Measurements from ENCODE around the gene SLC22A17. TPM values are rescaled to one million over a fixed set of nuclear protein-coding genes. Genes with fewer than 3 reads are reported as not detected.

The SLC22A17 gene
- total RNA-seq, 1 donor from 2014 or later = 49.0 TPM

DNA sequence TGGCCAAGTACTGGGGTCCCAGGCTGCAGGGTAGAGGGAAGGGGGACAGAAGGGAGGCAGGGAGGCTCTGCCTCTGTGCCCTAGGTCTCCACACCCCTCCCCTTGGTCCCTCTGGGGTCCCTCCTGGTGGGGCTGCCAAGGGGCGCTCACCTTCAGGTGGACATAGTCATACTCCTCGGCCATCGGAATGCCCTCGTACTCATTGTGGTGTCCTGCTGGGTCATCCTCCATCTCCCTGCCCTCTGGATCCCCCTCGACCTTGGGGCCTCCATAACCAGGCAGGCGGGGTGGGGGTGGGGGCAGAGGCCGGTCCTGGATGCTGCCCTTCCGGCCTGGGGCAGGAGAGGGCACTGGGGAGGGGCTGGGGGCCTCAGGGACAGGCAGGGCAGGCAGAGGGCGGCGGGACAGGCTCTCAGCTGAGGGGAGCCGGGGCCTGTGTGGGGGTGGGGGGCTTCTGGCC lies 6.5 kb upstream of the SLC22A17 start:
- Mint-ChIP-seq H3K36me3 (peaks cover 8% of the 10 kb centered on the region), H3K4me1 (peaks cover 21% of the 10 kb centered on the region), H3K27me3 (ENCODE audit: low read depth) (no peaks in the 10 kb centered on the region), H3K27ac (no peak overlapping the region), H3K9me3 (no peaks in the 10 kb centered on the region), H3K4me3 (no peak overlapping the region)
- DNase-seq (ENCODE audit: low spot score in 2 of 2, unreplicated experiment in 2 of 2) = no peak
- TF ChIP-seq, protein P1, sequence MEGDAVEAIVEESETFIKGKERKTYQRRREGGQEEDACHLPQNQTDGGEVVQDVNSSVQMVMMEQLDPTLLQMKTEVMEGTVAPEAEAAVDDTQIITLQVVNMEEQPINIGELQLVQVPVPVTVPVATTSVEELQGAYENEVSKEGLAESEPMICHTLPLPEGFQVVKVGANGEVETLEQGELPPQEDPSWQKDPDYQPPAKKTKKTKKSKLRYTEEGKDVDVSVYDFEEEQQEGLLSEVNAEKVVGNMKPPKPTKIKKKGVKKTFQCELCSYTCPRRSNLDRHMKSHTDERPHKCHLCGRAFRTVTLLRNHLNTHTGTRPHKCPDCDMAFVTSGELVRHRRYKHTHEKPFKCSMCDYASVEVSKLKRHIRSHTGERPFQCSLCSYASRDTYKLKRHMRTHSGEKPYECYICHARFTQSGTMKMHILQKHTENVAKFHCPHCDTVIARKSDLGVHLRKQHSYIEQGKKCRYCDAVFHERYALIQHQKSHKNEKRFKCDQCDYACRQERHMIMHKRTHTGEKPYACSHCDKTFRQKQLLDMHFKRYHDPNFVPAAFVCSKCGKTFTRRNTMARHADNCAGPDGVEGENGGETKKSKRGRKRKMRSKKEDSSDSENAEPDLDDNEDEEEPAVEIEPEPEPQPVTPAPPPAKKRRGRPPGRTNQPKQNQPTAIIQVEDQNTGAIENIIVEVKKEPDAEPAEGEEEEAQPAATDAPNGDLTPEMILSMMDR (IDR thresholded peaks at IDR 0.05; ENCODE audit: unreplicated experiment) = no peak

DNA sequence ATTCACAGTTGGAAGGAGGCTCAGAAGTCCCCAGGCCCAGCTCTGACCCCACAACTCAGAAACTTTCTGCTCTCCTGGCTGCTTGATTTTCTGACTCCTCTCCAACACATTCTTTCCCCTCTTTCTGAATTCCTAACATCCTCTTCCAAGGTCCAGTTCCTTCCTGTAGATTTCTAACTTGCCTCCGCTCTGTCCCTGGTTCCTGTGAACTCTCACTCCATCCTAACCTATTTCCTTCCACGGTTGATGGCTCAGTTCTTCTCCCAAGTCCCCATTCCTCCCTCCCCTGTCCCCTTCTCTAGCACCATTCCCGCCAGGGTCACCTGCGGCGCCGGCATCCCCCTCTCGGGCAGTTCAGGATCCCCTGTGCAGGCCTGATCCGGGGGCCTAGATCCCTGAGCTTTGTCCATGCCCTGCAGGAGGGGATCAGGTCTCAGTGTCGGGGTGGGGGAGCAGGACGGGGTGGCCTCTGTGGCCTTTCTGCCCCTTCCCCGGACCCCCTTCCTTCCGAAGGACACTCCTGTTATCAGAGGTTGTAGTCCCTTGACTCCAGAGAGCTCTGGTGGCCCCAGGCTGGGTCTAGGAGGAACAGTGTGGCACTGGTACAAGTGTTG lies 6.0 kb upstream of the SLC22A17 start:
- DNase-seq (ENCODE audit: low spot score in 2 of 2, unreplicated experiment in 2 of 2) = peak in 1 of 2 experiments; percentile 13

DNA sequence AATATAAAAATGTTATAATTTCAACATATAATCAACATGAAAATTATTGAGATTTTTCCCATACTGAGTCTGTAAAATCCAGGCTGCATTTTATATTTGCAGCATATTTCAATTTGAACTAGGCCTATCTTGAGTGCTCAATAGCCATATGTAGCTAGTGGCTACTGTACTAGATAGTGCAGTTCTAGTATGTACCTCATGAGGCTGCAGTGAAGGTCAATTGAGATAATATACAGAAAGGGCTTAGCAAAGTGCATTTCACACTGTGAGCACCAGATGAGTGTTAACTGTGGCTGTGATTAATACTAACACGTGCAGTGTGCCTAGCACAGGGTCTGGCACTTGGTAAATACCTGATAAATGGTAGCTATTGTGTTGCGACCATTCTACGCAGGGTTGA lies 5.4 kb upstream of the SLC22A17 start:
- Mint-ChIP-seq H3K36me3 (peaks cover 8% of the 10 kb centered on the region), H3K27ac (peak overlapping the region; percentile 74)
- TF ChIP-seq, protein P1 (IDR thresholded peaks at IDR 0.05; ENCODE audit: unreplicated experiment) = no peak

More for the DNA sequence above, 6.0 kb upstream of the SLC22A17 start:
- TF ChIP-seq, protein P1 (IDR thresholded peaks at IDR 0.05; ENCODE audit: unreplicated experiment) = no peak
- Mint-ChIP-seq H3K36me3 (peaks cover 8% of the 10 kb centered on the region), H3K27me3 (ENCODE audit: low read depth) (no peaks in the 10 kb centered on the region), H3K9me3 (no peaks in the 10 kb centered on the region), H3K27ac (peak overlapping the region; percentile 74), H3K4me1 (peaks cover 17% of the 10 kb centered on the region), H3K4me3 (no peak overlapping the region)

DNA sequence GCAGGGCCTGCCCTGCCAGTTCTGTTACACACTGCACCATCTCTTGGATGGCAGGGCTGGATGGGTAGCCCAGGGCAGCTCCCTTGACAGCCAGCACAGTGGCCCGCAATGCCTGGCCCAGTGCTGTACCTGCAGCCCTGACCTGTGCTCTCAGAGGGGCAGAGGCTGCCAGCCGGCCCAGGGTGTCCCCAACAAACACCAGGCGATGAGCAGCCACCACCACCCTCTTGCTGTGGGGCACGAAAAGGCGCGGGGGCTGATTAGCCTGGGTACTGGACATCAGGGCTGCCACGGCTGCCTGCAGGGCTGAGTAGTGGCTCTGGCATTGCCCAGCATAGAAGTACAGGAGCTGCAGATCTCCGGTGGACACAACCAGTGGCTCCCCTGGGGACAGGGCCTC lies 4.6 kb upstream of the SLC22A17 start:
- Mint-ChIP-seq H3K4me1 (peaks cover 16% of the 10 kb centered on the region), H3K4me3 (no peak overlapping the region), H3K27me3 (ENCODE audit: low read depth) (no peaks in the 10 kb centered on the region), H3K27ac (no peak overlapping the region), H3K36me3 (peaks cover 8% of the 10 kb centered on the region), H3K9me3 (no peaks in the 10 kb centered on the region)
- DNase-seq (ENCODE audit: low spot score in 2 of 2, unreplicated experiment in 2 of 2) = no peak
- TF ChIP-seq, protein P1 (IDR thresholded peaks at IDR 0.05; ENCODE audit: unreplicated experiment) = no peak

More for the DNA sequence above, 5.4 kb upstream of the SLC22A17 start:
- Mint-ChIP-seq H3K4me3 (no peak overlapping the region), H3K9me3 (no peaks in the 10 kb centered on the region), H3K27me3 (ENCODE audit: low read depth) (no peaks in the 10 kb centered on the region), H3K4me1 (peaks cover 15% of the 10 kb centered on the region)
- no peak for DNase-seq (ENCODE audit: low spot score in 2 of 2, unreplicated experiment in 2 of 2)

DNA sequence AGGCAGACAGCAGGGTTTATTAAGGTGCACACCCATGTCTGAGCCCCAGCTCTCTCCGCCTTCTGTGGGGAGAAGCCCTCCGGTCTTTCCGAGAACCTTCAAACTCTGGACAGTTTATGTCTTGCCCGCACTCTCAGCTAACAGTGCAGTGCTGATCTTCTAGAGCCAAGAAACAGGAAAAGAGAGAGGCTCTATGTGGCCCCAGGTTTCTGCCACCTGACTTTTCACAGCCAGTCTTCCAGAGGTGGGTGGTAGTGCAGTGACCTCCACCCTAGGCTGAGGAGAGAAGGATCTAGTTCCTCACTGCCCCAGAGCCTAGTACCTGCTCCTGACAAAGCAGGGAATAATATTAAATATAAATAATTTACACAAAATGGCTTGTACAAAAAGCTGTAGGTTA lies 4.0 kb upstream of the SLC22A17 start:
- TF ChIP-seq, protein P1 (IDR thresholded peaks at IDR 0.05; ENCODE audit: unreplicated experiment) = no peak
- no peak for DNase-seq (ENCODE audit: low spot score in 2 of 2, unreplicated experiment in 2 of 2)
- Mint-ChIP-seq H3K4me3 (no peak overlapping the region), H3K36me3 (peaks cover 8% of the 10 kb centered on the region), H3K4me1 (peaks cover 10% of the 10 kb centered on the region), H3K27ac (peak overlapping the region; percentile 23), H3K27me3 (ENCODE audit: low read depth) (no peaks in the 10 kb centered on the region), H3K9me3 (no peaks in the 10 kb centered on the region)

Data from mesothelial cell of epicardium (in vitro differentiated cells).